HG03025 (cell line): ENCODE results near the gene JPH3.

ENCODE experiments used
- ATAC-seq: cut with Tn5 transposase; IDR thresholded peaks from one replicate; pipeline ENCODE4 v1.9.1; 2021; ENCODE audit warnings: mild to moderate bottlenecking, moderate library complexity; ENCODE audit not compliant: unreplicated experiment, low FRiP score

JPH3 gene

DNA sequence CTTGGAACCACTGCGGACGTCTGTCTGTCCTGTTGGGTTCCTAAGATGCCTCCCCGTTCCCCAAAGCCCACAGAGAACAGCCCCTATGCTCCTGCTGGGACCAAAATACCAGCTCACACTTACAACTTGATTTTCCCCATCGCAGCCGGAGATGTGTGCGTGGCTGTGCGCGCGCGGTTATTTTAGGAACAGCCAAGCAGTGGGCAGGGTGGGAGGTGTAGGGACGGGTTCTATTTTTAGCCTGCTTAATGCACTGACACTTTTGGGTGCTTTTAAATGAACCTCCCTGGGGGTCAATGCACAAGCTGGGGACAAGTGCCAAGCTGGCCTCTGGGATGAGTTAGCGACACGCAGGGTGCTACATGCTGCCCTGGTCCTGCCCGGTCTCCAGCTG, 89.4 kb downstream of the JPH3 start:
- ATAC-seq = no peak

DNA sequence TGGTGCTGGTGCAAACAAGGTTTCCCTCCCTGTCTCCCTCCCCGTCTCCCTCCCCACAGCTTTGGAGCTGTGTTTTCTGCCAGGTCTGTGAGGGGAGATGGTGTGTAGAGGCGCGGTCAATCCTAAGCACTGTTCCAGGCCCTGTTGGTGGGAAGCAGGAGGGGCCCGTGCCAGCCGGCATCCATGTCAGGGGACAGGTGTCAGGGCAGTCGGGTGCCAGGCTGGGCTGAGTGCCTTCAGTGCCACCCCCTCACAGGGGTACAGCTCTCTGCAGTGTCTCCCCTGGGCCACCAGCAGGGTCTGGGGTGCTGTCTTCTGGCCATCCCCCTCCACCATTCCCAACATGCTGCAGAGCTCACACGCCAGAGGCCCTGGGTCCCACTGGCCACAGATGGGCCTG, 89.9 kb downstream of the JPH3 start:
- no peak for ATAC-seq

DNA sequence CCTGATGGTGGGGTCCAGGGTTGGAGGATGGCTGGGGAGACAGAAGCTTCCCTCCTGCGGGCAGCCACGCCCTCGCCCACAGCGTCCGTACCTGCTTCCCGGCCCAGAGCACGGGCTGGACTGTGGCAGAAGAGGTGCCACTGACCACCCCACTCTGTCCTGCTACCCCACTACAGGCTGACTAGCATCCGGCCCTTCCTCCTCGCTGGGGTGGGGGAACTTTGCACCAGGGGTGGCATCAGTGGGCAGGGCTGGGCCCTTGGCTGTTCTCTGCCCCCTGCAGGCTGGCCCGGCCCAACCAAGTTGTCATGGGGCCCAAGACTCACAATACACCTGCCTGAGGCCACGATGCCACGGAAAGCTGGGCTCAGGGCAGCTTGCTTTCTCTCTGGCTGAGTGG, 90.4 kb downstream of the JPH3 start:
- no peak for ATAC-seq

DNA sequence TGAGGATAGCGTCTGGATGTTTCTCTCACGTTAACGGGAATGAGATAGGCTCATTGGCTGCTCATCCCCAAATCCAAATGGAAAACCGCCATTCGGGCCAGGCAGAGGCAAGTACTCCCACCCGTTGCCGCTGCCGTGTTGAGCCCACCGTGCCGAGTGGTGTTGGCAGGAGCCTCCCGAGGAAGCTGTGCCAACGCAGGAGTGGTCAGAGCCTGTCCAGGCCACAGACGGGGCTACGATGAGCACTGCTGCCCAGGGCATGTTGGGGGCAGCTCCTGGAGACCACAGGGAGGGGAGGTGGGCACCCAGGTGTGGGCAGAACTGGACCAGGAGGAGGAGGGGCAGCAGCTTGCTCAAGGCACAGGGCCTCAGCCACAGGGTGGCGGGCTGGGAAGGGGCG, 91.5 kb downstream of the JPH3 start:
- no peak for ATAC-seq

DNA sequence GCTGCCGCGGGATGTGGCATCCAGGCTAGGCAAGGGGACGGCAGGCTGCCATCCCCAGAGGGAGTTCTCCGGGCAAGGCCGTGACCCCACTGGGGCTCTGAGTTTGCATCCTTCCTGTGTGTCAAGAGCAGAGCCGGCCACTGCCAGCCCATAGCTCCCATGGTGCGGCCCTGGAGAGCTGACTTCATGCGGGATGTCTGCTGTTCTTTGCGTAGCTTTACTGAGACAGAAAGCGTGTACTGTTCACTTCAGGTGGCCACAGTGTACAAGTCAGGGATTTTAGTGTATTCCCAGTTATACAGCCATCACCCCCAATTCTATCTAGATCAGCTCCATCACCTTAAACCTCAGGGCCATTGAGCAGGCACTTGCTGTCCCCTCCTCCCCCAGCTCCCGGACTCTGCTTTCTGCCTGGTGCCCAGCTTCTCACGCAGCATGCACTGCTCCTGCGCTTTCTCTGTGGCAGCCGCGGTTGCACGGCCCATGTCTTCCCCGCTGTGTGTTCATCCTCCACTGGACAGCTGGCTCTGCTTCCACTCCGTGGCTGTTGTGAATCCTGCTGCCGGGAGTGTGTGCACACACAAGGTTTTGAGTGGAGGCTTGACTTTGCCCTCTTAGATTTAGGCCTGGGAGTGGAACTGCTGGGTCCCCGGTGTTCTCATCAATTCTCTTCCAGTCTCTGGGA, 92.3 kb downstream of the JPH3 start:
- no peak for ATAC-seq

DNA sequence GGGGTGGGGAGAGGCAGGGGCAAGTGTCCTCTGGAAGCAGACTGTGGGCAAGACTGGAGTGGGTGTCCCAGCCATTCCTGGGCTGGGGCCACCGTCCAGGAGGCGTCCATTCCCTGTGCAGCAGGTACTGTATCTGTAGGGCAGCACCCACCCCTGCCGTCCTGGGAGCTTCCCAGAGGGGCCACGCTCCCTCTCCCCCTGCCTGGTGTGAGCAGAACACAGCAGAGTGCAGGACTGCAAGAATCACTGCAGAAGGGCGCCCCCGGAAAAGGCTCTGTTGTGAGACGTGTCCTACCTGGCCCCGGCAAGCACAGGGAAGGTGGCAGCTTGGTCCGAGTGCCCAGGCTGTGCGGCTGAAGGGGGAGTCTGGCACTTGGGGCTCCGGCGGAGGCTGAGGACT, 93.2 kb downstream of the JPH3 start:
- no peak for ATAC-seq

DNA sequence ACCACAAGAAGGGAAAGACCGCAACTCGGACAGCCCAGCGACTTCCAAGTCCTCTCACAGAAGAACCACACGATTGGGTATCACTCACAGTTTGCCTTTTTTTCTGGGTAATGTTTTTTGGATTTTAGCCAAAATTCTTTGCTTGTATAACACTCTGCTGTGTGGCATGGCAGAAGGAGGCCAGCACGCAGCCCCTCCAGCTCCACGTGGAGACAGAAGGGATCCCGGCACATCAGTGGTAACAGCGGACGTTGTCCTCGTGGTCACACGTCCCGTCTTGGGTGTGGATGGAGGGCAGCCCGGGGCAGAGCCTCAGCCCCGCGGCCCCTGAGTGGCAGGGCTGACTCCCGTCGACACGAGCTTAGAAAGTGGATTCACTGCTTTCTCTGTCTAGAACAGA, 94.4 kb downstream of the JPH3 start:
- ATAC-seq = no peak

DNA sequence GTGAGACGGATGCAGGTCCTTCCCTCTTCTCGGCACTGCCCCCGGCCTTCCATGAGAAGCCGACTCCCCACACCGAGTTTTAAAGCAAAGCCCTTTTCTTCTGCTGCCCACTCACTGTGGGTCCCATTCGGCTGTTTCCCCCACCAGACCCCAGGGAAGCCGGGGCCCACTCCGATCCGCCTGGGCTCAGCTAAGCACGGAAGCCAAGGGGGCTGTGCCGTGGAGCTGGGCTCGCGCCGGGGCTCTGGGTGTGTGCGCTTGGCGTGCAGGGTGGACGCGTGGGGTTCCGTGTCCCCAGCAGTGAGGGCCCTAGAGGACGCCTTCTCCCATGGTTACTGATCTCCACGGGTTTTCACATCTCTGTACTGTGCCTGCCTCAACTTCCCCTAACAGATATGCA, 94.9 kb downstream of the JPH3 start:
- ATAC-seq = no peak

DNA sequence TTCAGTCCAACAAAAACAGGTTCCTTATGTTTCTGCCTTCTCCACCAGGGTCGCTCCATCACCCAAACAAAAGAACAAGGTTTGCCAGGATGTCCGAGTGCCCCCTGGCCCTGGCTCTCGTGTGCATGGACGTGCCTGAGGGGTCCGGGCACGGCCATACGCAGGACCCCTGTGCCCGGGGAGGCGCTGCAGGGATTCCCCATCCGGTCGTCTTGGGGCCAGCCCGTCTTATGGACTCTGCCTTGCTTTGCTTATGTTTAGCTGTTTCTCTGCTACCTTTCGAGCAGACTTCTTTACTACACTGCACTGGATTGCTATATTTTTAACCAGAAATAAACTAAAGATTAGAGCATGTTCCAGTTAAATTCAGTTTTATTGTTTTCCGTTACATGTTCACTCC, 95.5 kb downstream of the JPH3 start:
- no peak for ATAC-seq

DNA sequence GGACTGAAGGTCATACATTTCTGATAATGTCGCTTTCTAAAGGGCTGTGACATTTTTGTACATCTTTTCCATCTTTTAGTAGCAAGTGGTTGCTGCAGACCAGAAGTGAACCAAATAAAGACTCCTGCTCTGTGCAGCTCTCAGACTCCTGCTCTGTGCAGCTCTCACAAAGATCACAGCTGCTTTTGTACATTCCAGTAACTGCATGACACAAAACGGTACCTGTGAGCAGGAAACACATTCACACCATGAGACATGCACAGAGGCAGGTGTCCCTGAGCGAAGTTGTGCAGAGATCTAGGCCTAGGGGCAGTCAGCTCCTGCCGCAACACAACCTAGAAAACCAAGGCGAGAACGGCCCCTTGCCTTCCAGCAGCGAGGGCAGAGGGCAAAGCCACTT, 95.9 kb downstream of the JPH3 start:
- ATAC-seq = no peak

DNA sequence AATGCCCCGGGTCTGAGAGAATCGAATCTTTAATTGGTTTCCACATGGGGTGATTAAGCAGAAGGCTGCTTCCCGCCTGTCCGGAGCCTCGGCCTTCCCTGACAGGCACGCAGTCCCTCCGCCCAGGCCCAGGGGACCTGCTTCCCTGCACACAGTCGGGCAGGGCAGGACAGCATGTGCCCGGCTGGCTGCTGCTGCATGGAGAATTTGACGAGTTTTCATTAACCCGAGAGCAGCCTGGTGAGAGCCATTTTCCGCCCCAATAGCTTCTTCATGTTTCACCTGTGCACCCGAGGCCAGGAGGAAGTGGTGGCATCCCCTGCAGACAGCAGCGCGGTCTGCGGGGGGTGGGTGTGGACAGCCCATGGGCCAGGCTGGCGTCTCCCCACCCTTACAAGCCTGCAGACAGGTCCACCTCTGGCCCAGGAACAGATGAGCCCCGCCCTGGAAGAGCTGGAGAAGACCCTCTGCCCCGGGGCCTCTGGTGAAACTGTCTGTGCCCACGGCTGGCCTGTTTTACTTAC, 96.4 kb downstream of the JPH3 start:
- ATAC-seq = no peak

DNA sequence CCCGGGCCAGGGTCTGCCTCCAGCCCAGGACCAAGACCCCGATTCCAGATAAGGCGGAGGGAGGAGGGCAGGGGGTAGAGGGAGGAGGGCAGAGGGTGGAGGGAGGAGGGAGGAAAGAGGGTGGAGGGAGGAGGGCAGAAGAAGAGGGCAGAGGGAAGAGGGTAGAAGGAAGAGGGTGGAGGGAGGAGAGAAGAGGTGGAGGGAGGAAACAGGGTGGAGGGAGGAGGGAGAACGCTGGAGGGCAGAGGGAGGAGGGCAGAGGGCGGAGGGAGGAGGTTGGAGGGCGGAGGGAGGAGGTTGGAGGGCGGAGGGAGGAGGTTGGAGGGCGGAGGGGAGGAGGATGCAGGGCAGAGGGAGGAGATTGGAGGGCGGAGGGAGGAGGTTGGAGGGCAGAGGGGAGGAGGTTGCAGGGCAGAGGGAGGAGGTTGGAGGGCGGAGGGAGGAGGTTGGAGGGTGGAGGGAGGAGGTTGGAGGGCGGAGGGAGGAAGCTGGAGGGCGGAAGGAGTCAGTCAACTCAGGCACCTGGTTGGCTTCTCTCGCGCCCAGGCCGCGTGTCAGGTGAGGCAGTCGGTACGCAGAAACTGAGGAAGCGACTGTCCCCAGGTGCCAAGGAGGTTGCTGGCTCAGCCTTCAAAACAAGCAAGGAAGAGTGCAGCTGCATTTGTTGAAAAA, 98.2 kb downstream of the JPH3 start:
- ATAC-seq = no peak

DNA sequence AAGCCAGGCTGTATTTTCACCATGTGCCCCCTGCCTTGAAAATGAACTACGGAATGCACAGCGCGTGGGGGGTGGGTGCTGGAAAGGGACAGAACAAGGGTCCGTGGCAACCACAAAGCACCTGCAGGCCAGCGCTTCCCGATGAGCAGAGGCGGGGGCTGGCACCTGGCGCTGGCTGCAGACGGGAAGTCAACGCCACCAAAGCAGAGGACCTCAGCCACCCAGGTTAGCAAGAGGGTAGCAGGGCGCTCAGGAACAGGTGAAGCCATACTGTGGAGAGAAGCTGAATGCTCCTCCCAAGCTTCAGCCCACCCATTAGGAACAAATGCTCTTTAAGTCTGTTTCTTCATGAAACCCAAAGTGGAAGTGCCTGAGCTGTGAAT, 98.8 kb downstream of the JPH3 start:
- ATAC-seq = no peak

DNA sequence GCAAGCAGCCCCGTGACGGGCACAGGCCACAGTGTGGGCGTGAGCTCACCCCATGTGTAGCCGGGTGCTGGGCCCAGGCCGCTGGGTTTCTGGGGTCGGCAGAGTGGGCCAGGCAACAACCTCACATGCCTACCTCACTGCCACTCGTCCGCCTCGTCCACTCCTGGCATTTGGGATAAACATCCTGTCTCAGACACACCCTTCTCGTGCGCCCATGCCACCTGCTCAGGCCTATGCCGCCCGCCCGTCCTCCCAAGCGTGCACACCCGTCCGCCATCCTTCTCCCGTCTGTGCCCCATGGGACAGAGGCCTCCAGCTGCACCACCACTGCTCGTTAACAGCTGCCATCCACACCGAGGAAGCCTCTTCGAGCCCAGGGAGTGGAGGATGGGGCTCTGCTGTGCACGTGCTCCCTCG, 99.2 kb downstream of the JPH3 start:
- ATAC-seq = no peak

DNA sequence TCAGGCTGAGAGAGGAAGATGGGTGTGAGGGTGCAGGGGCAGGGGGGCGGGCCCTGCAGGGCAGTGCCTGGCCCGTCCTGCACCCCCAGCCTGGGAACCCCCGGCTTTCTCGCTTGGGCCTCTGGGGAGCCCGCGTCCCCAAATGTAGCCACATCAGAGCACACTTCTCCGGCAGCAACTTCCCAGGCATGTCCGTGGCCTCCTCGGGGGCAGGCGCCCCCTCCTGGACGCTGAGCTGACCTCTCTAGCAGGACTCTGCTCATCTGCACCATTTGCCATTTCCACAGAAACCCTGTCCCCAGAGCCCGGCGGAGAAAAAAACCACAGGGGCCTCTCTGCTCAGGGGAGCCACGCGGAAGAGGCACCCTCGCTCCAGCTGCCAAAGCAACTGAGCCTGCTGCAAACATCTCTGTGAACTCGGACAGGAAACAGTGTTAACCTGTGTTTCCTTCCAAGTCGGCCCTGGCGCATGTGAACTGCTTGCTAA, 100.1 kb downstream of the JPH3 start:
- no peak for ATAC-seq

DNA sequence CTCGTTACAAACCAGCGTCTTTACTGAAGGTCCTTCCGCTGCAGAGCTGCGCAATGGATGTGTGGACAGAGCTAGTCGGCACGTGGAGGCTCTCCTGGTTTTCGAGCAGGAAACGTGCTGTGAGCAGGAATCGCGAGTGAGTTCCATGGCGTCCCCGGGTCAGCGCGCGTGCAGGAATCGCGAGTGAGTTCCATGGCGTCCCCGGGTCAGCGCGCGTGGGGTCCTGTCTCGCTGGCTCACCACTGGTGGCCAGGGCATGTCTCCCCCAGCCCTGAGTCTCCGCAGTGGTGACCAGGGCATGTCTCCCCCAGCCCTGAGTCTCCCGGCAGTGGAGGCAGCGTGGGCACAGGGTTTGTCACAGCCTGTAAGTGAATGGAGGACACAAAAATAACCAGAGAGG, 100.8 kb downstream of the JPH3 start:
- ATAC-seq = no peak

DNA sequence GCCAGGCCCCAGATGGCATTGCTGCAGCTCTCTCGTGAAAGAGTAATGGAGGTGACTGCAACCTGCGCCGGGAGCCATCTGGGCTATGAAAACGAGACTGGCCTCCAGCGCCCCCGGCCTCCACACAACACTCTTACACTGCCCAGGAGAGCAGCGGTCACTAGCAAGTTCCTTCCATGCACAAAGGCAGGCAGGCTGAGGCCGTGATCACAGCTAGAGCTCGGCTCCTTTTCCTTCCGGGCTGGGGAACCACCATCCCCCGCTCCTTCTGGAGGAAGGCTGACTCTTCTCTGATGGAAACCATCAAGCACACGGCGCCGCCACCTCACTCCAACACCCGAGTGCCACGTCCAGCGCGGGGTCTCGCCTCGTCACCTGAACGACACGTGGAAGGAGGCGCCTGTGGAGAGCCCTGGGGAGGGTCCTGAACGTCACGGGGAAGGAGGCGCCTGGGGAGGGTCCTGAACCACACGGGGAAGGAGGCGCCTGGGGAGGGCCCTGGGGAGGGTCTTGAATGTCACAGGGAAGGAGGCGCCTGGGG, 101.6 kb downstream of the JPH3 start:
- ATAC-seq = no peak

DNA sequence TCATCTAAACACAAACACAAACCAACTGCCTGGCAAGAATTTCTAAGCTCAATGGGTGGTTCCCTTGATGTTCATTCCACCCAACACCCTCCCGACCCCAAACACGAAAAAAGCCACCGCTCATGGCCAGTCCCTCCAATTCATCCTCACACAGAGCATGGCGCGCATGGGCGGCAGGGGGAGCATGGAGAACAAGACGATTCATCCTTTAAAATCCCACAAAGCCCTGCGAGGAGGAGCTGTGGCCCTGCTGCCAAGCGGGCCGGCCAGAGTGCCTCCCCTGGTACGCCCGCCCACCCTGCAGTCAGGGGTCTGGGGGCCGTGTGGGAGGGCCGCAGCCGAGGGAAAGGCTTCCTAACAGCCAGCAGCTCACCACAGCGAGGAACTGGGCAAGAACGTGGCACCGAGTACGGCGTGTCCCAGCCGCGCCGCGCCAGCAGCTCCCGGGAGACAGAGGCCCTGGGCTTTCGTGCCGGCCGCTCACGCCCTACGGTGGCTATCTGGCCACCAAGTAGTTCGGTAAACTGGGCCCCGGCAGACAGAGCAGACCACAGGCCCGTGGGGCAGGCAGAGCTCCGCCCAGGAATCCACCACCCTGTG, 102.5 kb downstream of the JPH3 start:
- no peak for ATAC-seq

DNA sequence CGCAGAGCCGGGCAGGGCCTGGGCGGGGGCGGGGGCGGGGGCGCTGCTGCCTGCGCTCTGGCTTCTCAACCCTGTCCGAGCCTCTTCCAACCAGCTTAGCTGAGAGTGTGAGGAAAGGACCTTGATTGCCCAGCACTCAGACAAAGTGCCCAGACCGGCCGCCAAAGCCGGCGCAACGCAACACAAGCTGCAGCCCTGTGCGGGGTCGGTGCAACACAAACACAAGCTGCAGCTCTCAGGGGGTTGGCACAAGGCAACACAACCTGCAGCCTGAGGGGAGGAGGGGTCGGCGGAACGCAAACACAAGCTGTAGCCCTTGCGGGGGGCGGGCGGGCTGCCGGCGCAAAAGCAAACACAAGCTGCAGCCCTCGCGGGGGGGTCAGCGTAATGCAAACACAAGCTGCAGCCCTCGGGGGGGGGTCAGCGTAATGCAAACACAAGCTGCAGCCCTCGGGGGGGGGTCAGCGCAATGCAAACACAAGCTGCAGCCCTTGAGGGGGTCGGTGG, 103.5 kb downstream of the JPH3 start:
- ATAC-seq = no peak

DNA sequence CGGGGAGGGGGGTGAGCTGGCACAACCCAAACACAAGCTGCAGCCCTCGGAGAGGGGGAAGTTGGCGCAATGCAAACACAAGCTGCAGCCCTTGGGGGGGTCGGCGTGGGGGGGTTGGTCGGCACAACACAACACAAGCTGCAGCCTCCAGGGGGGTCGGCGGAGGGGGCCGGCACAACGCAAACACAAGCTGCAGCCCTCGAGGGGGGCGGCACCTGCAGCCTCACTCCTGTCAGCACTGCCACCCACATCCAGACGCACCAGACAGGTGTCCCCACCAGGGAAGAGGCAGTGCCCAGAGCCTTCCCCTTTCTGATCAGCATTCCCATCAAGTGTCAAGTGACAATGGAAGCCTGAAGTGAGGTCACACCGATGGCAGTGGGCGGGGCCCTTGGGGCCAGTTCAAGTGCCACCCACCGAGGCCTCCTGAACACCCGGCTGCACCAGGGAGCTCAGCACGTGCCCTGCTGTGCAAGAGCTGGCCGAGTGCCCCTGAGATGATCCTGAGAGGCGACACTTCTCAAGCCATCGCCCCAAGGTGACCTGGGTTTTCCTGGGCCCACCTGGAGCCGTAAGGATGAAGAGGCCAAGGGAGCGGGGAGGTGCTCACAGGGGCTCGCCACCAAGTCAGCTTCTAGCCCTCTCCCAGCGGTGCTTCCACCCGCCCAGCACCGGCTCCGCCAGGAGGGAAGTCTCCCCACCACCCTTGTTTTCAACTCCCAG, 104.1 kb downstream of the JPH3 start:
- no peak for ATAC-seq

DNA sequence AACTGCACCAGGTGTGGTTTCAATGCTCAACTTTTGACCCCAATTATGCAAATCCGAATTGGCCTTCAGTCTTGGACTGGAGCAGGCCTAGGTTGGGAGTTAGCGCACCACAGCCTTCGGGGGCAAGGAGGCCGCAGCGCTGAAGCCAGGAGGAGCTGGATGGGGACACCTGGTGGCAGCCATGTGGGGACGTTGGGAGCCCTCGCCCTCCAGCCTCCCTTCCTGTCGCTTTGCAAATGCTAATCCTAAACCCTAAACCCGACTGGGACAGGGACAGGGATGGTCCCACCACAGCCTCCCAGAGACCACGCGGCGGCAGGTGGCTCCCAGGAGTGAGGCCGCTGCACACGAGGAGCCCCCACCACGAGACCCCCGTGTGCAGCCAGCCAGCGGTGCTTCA, 104.8 kb downstream of the JPH3 start:
- no peak for ATAC-seq
